Activated CD4-positive, alpha-beta T cell treated with anti-CD3 and anti-CD28 coated beads for 4 hours (primary cell): ENCODE results near the gene KIT.

Experiments used
- DNase-seq, 2 donors: peaks; one replicate each; pipeline ENCODE4 v3.0.0-alpha.2; 2020

KIT gene

GRCh38 chr4:54750341-54750740, 92.6 kb downstream of the KIT start:
- no peak for DNase-seq

- no peak for DNase-seq
These were observed 96.6 kb downstream of the KIT start for GRCh38 chr4:54754394-54754793.

GRCh38 chr4:54764476-54764875, 106.7 kb downstream of the KIT start:
- no peak for DNase-seq

- DNase-seq: no peak
These were observed 109.6 kb downstream of the KIT start for GRCh38 chr4:54767376-54767775.

GRCh38 chr4:54773022-54773421, 115.3 kb downstream of the KIT start:
- no peak for DNase-seq

GRCh38 chr4:54779036-54779435, 121.3 kb downstream of the KIT start:
- no peak for DNase-seq

GRCh38 chr4:54779476-54780148, 121.9 kb downstream of the KIT start:
- no peak for DNase-seq

- no peak for DNase-seq
These were observed 122.4 kb downstream of the KIT start for GRCh38 chr4:54780149-54780495.

GRCh38 chr4:54781756-54782155, 124.0 kb downstream of the KIT start:
- DNase-seq: no peak

GRCh38 chr4:54783402-54784110, 125.8 kb downstream of the KIT start:
- DNase-seq: no peak

- no peak for DNase-seq
These were observed 126.5 kb downstream of the KIT start for GRCh38 chr4:54784161-54784671.
